ENCODE measurements around the gene SPI1.

SPI1 gene

DNA sequence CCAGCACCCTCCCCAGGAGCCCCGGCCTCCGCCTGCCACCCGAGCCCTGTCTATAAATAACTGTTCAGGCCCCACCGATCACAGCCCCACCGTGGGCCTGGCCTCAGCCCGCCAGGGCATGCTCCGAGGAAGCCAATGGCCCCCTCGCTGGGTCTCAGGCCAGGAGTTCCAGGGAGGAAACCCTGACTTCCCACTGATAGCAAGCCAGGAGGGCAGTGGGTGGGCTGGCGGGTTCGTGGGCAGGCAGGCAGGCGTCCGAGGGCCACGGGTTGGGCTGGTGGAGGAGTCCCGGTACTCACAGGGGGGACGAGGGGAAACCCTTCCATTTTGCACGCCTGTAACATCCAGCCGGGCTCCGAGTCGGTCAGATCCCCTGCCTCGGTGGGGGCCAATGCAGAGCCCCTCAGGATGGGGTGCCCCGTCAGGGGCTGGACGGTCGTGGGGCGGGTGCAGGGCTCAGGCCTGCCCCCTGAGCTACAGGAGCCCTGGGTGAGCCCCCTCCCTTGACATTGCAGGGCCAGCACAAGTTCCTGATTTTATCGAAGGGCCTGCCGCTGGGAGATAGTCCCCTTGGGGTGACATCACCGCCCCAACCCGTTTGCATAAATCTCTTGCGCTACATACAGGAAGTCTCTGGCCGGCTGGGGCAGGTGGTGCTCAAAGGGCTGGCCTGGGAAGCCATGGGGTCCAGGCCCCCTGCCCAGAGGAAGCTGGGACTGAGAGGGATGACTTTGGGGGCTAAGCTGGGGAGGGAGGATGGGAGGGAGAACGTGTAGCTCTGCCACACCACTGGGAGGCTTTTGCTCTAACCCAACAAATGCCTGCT is at the start of gene SPI1:
TSS of gene SPI1 (minus strand) at position 538 of the 826 bp plus-strand sequence. CDS start at position 344, 194 bp downstream.
- DNase-seq (ENCODE audit: extremely low read depth in 1 of 2, low read depth in 1 of 2) = no peak

DNA sequence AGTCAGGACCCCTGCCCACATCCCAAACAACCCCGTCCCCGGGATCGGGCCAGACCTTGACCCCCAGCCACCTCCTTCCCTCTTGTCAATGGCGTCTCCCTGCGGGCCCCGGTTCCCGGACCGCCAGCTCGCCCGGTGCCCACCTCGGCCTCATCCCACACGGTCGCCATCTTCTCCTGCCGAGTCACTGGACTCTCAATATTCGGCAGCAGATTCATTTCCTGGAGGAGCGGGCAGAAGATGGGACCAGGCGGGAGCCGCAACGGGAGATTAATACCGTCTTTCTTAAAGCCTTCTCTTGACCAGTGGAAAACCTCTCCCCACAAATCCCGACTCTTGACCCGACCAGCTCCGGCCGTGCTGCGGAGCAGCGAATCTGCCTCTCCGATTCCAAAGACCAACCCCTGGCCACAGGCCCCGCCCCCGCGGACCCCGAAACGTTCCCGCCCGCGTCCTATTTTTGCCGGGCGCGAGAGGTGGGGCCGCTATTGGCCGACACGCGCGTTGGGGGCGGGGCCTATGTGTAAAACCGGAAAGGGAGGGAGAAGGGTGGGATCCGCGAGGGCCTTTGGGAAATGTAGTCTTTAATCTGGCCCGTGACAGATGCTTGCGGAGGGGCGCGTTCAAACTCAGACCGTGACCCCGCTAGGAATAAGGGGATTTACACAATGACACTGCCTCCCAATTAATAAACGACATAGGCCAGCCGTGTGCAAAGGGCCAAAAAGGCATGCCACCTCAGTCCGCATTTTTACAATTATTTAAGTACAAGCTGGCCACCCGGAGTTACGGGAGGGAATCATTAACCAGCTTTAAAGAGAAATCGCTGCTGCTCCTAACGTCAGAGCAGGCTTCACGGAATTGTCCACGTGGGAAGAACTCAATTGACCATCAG is 48.0 kb upstream of the SPI1 start, which contains the start of gene PSMC3:
TSS of gene PSMC3 (minus strand) at position 378 of the 895 bp plus-strand sequence. CDS start at position 218, 160 bp downstream.
- peak; percentile 97 to 99 for DNase-seq (ENCODE audit: extremely low read depth in 1 of 2, low read depth in 1 of 2)

DNA sequence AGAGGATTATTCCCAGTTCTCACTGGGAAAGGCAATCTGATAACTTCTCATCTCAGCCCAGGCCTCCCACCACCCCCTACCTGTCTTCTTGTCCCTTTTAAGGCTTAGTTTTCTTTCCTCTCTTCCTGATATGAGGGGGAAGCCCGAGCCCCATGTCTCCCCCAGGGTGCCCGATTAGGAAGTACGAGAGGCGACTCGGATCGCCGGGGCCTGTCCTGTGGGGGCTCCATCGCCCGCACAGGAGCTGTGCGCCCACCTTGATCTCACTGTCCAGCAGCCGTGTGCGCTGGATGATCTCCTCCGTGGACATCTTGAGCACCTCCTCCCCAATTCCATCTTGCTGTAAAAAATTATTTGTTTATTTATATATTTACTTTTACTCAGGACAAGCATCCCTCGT is 47.3 kb upstream of the SPI1 start:
- no peak for DNase-seq (ENCODE audit: extremely low read depth in 1 of 2, low read depth in 1 of 2)

DNA sequence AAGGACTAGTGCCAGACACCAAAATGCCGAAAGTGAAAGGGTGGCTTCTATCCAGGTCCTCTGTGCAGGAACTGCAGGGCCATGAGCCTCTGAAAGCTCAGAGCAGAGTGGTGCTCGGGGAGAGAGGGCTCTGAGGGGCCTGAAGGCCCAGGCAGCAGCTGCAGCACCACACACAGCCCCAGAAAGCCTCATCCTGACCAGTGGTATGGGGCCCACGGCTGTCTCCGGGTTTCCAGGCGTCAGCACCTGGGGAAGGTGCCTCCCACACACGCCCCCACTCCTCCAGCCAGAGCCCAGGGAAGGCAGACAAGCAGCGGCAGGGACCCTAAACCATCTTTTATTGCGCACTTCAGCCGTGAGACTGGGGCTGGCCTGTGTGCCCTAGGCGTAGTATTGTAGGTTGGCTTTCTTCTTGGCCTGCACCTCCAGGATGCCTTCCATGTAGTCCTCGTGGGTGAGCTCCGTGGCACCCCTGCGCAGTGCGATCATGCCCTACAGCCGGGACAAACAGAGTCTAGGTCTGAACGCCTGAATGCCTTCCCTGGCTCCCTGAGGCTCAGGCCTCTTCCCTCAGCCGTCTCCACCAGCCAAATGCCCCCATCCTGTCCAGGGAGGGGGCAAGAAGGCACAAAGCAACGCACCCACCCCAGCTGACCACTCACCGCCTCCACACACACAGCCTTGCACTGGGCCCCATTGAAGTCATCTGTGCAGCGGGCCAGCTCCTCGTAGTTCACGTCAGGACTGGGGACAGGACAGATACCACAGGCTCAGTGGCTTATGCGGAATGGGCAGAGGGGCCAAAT is 40.3 kb upstream of the SPI1 start:
- no peak for DNase-seq (ENCODE audit: extremely low read depth in 1 of 2, low read depth in 1 of 2)

DNA sequence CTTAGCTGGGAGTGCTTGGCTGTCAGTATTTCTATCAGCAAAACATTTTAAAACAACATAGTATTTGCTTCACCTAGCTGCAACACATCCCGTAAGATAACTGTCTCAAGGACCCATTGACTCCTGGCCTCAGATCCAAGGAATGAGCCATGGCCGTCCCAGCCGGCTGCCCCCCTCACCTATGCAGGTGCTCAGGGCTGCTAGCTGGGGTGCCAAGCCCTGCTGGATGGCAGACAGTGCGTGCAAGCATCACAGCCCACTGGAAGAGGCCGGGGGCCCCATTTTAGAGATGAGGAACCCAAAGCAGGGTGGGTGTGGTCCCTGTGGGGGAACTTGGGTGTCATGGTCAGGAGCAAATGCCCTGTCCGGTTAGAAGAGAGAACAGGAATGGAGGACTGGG is 39.4 kb upstream of the SPI1 start:
- DNase-seq (ENCODE audit: extremely low read depth in 1 of 2, low read depth in 1 of 2) = no peak

DNA sequence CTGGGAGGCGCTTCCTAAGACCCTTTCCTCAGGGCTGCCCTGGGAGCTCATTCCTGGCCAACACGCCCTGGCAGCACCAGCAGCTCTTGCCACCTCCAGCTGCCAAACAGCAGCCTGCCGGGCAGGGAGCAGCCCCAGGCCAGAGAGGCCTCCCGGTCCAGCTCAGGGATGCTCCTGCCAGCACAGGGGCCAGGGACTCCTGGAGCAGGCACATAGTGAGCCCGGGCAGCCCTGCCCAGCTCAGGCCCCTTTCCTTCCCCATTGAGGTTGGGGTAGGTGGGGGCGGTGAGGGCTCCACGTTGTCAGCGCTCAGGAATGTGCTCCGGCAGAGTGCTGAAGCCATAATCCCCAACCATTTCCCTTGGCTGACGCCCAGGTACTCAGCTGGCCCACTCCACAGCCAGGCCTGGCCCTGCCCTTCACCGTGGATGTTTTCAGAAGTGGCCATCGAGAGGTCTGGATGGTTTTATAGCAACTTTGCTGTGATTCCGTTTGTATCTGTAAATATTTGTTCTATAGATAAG is 37.7 kb upstream of the SPI1 start:
- DNase-seq (ENCODE audit: extremely low read depth in 1 of 2, low read depth in 1 of 2) = no peak

DNA sequence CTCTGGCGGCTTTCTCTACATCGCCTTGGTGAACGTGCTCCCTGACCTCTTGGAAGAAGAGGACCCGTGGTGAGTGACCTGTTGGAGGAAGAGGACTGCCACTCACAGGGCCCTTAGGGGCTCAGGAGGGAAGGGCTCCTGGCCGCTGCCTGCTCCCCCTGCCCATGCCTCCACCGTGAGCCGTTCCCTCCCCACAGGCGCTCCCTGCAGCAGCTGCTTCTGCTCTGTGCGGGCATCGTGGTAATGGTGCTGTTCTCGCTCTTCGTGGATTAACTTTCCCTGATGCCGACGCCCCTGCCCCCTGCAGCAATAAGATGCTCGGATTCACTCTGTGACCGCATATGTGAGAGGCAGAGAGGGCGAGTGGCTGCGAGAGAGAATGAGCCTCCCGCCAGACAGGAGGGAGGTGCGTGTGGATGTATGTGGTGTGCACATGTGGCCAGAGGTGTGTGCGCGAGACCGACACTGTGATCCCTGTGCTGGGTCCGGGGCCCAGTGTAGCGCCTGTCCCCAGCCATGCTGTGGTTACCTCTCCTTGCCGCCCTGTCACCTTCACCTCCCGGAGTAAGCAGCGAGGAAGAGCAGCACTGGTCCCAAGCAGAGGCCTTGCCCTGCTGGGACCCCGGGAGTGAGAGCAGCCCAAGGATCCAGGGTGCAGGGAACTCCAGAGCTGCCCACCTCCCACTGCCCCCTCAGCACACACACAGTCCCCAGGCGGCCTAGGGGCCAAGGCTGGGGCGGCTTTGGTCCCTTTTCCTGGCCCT is 36.9 kb upstream of the SPI1 start:
- DNase-seq (ENCODE audit: extremely low read depth in 1 of 2, low read depth in 1 of 2) = no peak

DNA sequence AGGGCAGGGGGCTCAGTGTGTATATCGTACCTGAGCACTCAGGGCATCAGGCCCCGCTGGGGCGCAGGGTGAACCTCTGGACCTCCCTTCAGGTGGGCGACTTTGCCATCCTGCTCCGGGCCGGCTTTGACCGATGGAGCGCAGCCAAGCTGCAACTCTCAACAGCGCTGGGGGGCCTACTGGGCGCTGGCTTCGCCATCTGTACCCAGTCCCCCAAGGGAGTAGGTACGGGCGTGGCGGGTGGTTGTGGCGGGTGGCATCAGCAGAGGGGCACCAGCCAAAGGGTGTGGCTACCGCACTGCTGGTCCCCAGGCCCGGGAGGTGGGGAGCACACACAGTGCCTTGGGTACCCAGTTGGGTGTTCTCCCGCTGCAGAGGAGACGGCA is 36.3 kb upstream of the SPI1 start:
- DNase-seq (ENCODE audit: extremely low read depth in 1 of 2, low read depth in 1 of 2) = no peak

DNA sequence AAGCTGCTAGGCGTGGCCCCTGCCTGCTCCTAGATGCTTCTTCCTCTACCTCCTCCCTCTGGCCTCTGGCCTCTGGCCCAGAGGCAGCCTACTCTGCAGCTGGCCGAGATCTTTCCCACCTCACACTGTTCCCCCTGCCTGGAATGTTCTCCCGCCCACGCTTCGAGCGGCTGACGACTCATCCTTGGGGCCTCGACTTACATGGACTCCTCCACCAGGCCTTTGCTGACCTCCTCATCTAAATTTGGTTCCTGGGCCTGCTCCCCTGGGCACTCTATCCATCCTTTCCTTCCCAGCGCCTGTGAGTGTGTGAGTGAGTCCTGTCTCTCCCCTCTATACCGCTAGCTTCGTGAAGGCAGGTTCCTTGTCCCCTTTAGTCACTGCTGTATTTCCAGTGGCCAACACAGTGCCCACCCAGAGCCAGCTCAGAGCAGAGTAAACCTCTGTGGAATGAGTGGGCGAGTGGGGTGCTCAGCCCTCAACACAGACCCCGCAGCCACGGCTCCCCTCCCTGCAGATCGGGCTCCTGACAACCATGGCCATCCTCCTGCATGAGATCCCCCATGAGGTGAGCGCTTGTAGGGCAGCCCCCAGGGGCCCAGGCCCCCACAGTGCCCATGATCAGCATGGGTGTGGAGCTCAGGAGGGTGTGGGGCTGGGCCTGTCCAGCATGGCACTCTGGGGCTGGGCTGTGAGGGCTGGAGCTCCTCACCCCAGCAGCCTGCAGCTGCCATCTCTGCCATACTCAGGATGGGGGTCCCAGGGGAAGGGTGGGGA is 35.7 kb upstream of the SPI1 start:
- DNase-seq (ENCODE audit: extremely low read depth in 1 of 2, low read depth in 1 of 2) = no peak

DNA sequence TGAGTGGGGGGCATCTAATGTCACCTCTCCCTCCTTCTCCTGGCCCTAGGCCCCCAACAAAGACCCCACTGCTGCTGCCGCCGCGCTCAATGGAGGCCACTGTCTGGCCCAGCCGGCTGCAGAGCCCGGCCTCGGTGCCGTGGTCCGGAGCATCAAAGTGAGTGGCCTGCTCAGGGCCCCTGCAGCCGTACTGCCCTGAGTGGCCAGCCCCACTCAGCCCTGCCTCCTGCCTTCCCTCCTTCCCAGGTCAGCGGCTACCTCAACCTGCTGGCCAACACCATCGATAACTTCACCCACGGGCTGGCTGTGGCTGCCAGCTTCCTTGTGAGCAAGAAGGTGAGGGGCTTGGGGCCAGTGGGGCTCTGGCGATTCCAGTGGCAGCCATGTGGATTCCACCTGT is 35.0 kb upstream of the SPI1 start:
- no peak for DNase-seq (ENCODE audit: extremely low read depth in 1 of 2, low read depth in 1 of 2)

DNA sequence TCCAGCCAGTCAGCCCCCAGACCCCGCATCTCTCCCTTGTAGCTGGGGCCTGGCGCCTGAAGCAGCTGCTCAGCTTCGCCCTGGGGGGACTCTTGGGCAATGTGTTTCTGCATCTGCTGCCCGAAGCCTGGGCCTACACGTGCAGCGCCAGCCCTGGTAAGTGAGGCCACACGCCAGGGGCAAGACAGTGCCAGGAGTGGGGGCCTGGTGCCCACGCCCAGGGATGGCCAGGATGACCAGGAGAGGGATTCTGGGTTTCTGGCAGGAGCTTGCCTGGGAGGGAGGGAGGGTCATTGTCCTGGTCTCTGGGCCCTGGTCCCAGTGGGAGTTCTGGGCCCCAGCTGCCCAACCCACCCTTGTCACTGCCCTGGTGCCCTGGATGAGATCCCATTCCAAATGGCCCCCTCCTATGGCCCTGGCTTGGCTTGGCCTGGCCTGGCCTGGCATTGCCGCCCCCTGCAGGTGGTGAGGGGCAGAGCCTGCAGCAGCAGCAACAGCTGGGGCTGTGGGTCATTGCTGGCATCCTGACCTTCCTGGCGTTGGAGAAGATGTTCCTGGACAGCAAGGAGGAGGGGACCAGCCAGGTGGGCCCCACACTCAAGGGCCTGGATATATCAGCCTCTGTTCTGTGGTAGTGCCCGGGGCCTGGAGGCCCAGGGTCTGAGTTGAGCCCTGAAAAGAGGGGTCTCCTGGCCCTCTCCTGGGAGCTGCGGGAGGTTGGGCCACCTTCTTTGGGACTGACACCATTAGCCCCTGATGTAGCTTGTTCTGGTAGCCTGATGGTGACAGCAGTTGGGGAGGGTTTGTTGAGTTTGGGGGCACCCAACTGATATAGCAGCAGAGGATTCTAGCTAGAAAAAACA is 33.8 kb upstream of the SPI1 start:
- peak in 1 of 2 donors; percentile 32 for DNase-seq (ENCODE audit: extremely low read depth in 1 of 2, low read depth in 1 of 2)

DNA sequence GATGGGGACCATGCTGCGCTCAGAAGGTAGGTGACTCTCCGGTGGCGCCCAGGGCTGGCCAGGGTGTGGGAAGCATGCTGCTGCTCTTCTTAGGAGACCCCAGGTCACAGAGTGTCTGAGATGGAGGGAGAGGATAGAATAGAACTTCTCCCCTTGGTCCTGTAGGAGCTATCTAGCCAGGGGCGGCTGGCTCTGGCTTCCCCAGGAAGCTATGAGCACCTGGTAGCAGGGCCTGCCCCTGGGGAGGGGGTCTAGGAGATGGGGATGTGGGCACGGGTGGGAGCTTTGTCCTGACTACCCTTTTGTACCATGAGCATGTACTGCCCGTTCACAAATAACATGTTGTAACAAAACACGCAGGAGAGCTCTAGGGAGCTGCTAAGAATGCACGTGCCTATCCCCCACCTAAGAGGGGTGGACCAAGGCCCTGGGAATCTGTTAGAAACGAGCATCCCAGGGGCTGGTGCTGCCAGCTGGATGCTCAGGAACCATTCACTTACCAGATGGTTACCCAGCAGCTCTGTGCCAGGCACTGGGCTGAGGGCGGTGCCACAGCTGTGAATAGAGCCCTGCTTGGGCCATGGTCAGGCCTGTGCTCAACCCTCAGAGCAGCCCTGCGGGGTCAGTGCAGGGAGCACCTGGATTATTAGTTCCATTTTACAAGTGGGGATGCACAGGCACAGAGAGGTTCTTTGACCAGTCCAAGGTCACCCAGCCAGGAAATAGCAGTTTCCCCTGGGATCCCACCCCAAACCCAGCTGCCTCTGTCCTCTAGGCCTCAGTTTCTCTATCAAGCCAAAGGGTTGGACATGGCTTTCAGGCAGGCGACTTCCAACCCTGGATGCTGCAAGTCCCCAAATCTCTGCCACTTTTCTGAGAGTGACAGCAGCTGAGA is 32.3 kb upstream of the SPI1 start:
- DNase-seq (ENCODE audit: extremely low read depth in 1 of 2, low read depth in 1 of 2) = no peak

DNA sequence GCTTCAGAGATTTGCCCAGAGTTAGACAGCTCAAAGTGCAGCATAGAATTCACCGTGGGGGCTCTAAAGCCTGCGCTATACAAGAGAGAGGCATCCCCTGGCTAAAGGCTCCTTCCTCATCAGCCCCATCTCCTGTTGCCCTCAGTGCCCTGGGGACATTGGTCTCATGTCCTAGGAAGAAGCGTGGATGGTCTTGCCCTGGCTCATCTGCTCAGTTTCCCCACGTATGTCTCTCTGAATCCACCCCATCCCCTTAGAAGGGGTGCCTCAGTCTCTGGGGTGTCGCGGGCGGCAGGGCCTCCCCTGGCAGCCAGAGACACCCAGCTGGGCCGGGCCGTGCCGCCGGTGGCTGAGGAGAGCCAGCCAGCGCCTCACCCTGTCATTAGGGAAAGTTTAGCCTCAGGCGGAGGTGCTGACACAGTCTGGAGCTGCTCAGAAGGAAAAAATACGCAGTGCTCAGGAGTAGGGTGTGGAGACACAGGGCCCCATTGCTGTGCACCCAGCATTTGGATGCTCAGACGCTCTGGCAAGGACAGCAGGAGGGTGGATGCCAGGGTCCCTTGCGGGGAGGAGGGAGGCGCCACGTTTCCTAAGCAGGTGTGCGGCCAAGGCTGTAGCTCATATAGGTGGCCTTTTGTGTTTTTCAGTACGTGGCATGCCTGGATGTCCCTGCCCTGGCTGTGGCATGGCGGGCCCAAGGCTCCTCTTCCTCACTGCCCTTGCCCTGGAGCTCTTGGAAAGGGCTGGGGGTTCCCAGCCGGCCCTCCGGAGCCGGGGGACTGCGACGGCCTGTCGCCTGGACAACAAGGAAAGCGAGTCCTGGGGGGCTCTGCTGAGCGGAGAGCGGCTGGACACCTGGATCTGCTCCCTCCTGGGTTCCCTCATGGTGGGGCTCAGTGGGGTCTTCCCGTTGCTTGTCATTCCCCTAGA is 31.4 kb upstream of the SPI1 start:
- DNase-seq (ENCODE audit: extremely low read depth in 1 of 2, low read depth in 1 of 2) = no peak

DNA sequence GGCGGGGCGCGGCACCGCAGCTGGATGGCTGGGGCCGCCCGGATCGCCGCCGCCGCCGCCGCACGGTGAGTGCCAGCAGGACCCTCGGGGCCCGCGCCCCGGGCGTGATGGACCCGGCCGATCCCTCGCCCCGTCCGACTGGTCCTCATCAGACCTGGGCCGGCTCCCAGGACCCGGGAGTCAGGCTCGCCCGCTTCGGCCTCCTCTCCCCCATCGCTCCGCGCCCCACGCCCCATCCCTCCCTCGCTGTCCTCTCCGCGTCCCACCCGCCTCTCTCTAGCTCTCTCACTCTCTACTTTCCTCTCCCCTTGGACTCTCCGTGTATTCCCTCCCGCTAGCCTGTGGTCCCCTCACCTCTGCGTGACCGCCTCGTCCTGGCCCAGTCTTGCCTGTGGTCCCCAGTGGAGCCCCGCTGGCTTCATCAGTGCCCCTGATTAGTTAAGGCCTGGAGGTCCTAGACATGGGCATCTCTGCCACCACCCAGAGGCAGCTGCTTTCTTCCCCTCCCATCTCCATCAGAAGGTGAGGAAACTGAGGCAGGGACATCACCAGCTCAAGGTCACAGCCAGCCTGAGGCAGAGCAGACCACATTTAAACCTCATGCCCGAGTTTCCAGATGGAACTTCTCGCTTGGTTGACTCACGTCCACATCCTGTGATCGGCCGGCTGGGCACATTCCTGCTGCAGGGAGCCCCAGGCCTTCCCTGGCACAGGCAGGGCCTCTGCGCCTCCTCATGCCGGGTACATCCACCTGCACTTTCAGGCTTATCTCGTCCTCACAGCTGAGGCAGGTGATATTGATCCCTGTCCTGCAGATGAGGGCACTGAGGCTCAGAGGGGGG is 30.5 kb upstream of the SPI1 start:
- no peak for DNase-seq (ENCODE audit: extremely low read depth in 1 of 2, low read depth in 1 of 2)

Data from stimulated activated CD8-positive, alpha-beta memory T cell treated with anti-CD3 and anti-CD28 coated beads, Interleukin-7, amount 100 ng/mL, for 48 hours (primary cell).